HepG2 (cell line): ENCODE data around the gene RASGRP2. TPM values are rescaled to one million over a fixed set of nuclear protein-coding genes. Genes with fewer than 3 reads are reported as not detected.

Source experiments
- ATAC-seq: fragments of 200-7000 bp; cut with Tn5 transposase; 3 replicates; pipeline ENCODE4 v1.9.1; 2020; ENCODE audit warnings: mild to moderate bottlenecking, moderate library complexity
- BruUV-seq: library from RNA; stranded (reverse); fragments of 400-500 nt; replicated peaks from 2 replicates; lab custom pipeline; 2021; lab: Mats Ljungman, UMichigan
- CTCF ChIA-PET: fragments of 300-600 bp; formaldehyde crosslinking; extraction: SDS; loops from one replicate; lab custom pipeline; 2021; ENCODE audit warnings: low total read pairs, inconsistent platforms, low intra/inter-chr PET ratio; lab: Yijun Ruan, JAX
- POLR2A ChIA-PET: fragments of 350-600 bp; sonication (Branson Sonifier 250); formaldehyde crosslinking; loops from one replicate; lab custom pipeline; 2020; ENCODE audit warnings: antibody characterized with exemption, inconsistent platforms; lab: Yijun Ruan, JAX
- DNase-seq: peaks from one replicate; pipeline ENCODE4 v3.0.0-alpha.2; 2015; ENCODE audit warnings: low spot score
- FAIRE-seq: peaks from 3 replicates; lab custom pipeline; 2011; peaks lifted over from hg19 to GRCh38; lab: Jason Lieb, UNC
- H2AFZ ChIP-seq: one replicate; pipeline ENCODE4 v1.6.1; 2011; ENCODE audit warnings: low read length, inconsistent platforms
- H3K27ac ChIP-seq: fragments of 300-600 bp; 3 replicates; pipeline ENCODE4 v1.8.0; 2011; ENCODE audit warnings: mixed run types, mild to moderate bottlenecking, mixed read lengths, low read length, inconsistent platforms; ENCODE audit not compliant: insufficient read depth; ENCODE audit errors: extremely low read length
- H3K27me3 ChIP-seq, 2 experiments: fragments of 200-600 bp in 1 of 2; 2 replicates in 1 of 2; 3 replicates in 1 of 2; pipeline versions ENCODE4 v1.6.0 to v1.8.0; 2011; ENCODE audit warnings: low read length in 2 of 2, mild to moderate bottlenecking in 2 of 2, moderate library complexity in 2 of 2, inconsistent platforms in 1 of 2; ENCODE audit not compliant: insufficient read depth in 2 of 2, control insufficient read depth in 1 of 2
- H3K36me3 ChIP-seq, 2 experiments: fragments of 200-600 bp in 1 of 2; replicated peaks in 1 of 2; 2 replicates in 1 of 2; 3 replicates in 1 of 2; pipeline versions ENCODE4 v1.5.1 to v1.8.0; 2011; ENCODE audit warnings: low read length in 2 of 2, inconsistent platforms in 1 of 2; ENCODE audit not compliant: insufficient read depth in 2 of 2, control insufficient read depth in 1 of 2
- H3K4me1 ChIP-seq: 2 replicates; pipeline ENCODE4 v1.5.1; 2012; ENCODE audit warnings: low read length, inconsistent platforms; ENCODE audit not compliant: insufficient read depth
- H3K4me2 ChIP-seq: 2 replicates; pipeline ENCODE4 v1.6.0; 2011; ENCODE audit warnings: low read depth, low read length, inconsistent platforms
- H3K4me3 ChIP-seq, 3 experiments: fragments of 200-600 bp in 1 of 3; sonication (generic), shearing (Covaris generic) in 1 of 3; replicated peaks in 1 of 3; 2 replicates each; pipeline ENCODE4 v1.5.1; 2011 to 2016; ENCODE audit warnings: low read length in 3 of 3, inconsistent platforms in 2 of 3, low read depth in 2 of 3, mild to moderate bottlenecking in 2 of 3, control low read depth in 1 of 3, mixed read lengths in 1 of 3; ENCODE audit not compliant: insufficient read depth in 1 of 3
- H3K79me2 ChIP-seq: one replicate; pipeline ENCODE4 v1.6.1; 2011; ENCODE audit warnings: low read length, inconsistent platforms; ENCODE audit not compliant: insufficient read depth
- H3K9ac ChIP-seq: 2 replicates; pipeline ENCODE4 v1.6.0; 2011; ENCODE audit warnings: mild to moderate bottlenecking, low read depth, low read length, inconsistent platforms; ENCODE audit not compliant: insufficient read depth
- H3K9me3 ChIP-seq: 2 replicates; pipeline ENCODE4 v1.5.1; 2012; ENCODE audit warnings: mild to moderate bottlenecking, low read length
- H4K20me1 ChIP-seq: 2 replicates; pipeline ENCODE4 v1.6.0; 2011; ENCODE audit warnings: inconsistent platforms, mild to moderate bottlenecking, low read length, moderate library complexity; ENCODE audit not compliant: insufficient read depth
- FIP1L1 ChIP-seq: fragments of 200-400 bp; formaldehyde crosslinking; IDR thresholded peaks from 2 replicates; pipeline ENCODE4 v1.6.1; 2018; ENCODE audit warnings: low read depth, mild to moderate bottlenecking, low read length, moderate library complexity, borderline replicate concordance; ENCODE audit not compliant: insufficient read depth
- HOXA5 ChIP-seq: sonication (generic); formaldehyde crosslinking; IDR thresholded peaks from 2 replicates; pipeline ENCODE4 v1.4.0; 2020; ENCODE audit warnings: missing genetic modification reagents
- LCORL ChIP-seq, 2 experiments: fragments of 450-650 bp in 1 of 2; sonication (generic) in 1 of 2; formaldehyde crosslinking in 1 of 2; IDR thresholded peaks; 2 replicates each; pipeline versions ENCODE4 v1.5.0 to v1.6.1; 2017 to 2020; ENCODE audit warnings: antibody characterized with exemption in 1 of 2, missing genetic modification reagents in 1 of 2
- ZKSCAN1 ChIP-seq: fragments of 150-350 bp; IDR thresholded peaks from 2 replicates; pipeline ENCODE4 v1.6.1; 2014; ENCODE audit warnings: low read length
- ZNF547 ChIP-seq: sonication (generic); formaldehyde crosslinking; IDR thresholded peaks from 2 replicates; pipeline ENCODE4 v1.5.1; 2020; ENCODE audit warnings: mild to moderate bottlenecking, missing genetic modification reagents
- ZNF772 ChIP-seq: sonication (generic); formaldehyde crosslinking; IDR thresholded peaks from 2 replicates; pipeline ENCODE4 v1.5.0; 2020; ENCODE audit warnings: mild to moderate bottlenecking, missing genetic modification reagents
- ZSCAN12 ChIP-seq: sonication (generic); formaldehyde crosslinking; IDR thresholded peaks from 2 replicates; pipeline ENCODE4 v1.9.0; 2021; ENCODE audit warnings: mild to moderate bottlenecking, missing genetic modification reagents
- WGBS: methylation state at CpG from one replicate; pipeline ENCODE4 v1.1.6; 2017; ENCODE audit warnings: low lambda C conversion rate; 5-methylcytosine and 5-hydroxymethylcytosine counted together
- in situ Hi-C: cut with HindIII; loops from 2 replicates; pipeline ENCODE4 v1.10.0; 2017; ENCODE audit warnings: low pct_unique_long_range_greater_than_20kb; ENCODE audit not compliant: extremely low pct_ligation_motif_present
- intact Hi-C: fragments of 100-400 bp; cut with micrococcal nuclease; formaldehyde crosslinking; loops from one replicate; pipeline ENCODE4 v1.10.0; 2022; ENCODE audit not compliant: unreplicated experiment
- polyA plus RNA-seq, 8 experiments: library from polyadenylated mRNA; depleted of rRNA in 3 of 8; stranded (reverse) in 7 of 8; unstranded in 1 of 8; fragments of >200 nt; fragmentation: Illumina TruSeq in 4 of 8; extraction: Trizol in 4 of 8; gene quantifications; 2 replicates each; pipeline versions ENCODE4 v1.2.1 to v1.2.3, GENCODE V29; 2011 to 2016; ENCODE audit warnings: low read depth in 4 of 8, missing spikeins in 1 of 8, mixed read lengths in 1 of 8; ENCODE audit not compliant: insufficient read depth in 1 of 8
- total RNA-seq, 5 experiments: library from RNA; depleted of rRNA; stranded (reverse); fragments of >200 nt; fragmentation: Illumina TruSeq; extraction: Trizol; gene quantifications; 2 replicates each; pipeline ENCODE4 v1.2.3, GENCODE V29; 2016; ENCODE audit warnings: low read depth in 1 of 5
- TF ChIP-seq, protein P1 (sequence below): sonication (generic); formaldehyde crosslinking; IDR thresholded peaks from 2 replicates; pipeline ENCODE4 v1.4.0; 2020; ENCODE audit warnings: missing genetic modification reagents
- TF ChIP-seq, protein P2 (sequence below): sonication (generic); formaldehyde crosslinking; IDR thresholded peaks from 2 replicates; pipeline ENCODE4 v1.5.0; 2020; ENCODE audit warnings: missing genetic modification reagents
- TF ChIP-seq, protein P3 (sequence below): IDR thresholded peaks from 2 replicates; pipeline ENCODE4 v1.6.1; 2016; ENCODE audit warnings: missing compliant biosample characterization, missing genetic modification reagents, borderline replicate concordance
- TF ChIP-seq, protein P4 (sequence below): sonication (generic); formaldehyde crosslinking; IDR thresholded peaks from 2 replicates; pipeline ENCODE4 v1.8.0; 2022; ENCODE audit warnings: missing genetic modification reagents, low read depth, mild to moderate bottlenecking, borderline replicate concordance

RASGRP2 gene
- total and polyA plus RNA-seq, 2 of the 13 experiments (the other 11 are each of a cell fraction or from before 2014, with no cell fraction given): 0.61 TPM; not detected in 1

DNA sequence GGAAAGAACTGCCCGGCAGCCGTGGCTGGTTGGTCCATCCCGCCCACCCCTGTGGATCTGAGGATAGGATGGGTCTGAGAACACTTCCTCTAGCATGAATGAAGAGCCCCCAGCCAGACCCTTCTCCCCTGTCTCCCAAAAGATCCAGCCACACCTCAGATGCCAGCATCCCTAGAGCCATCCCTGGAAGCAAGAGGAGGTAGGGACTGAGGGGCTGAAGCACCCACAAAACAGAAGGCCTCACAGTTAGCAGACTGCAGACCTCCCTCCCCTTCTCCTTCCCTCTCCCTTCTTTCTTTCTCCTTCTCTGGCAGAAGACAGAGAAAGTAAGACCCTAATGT, 22.6 kb downstream of the RASGRP2 start:
- in situ Hi-C loops: no loop called here
- FAIRE-seq (no peak), ATAC-seq (no peak), DNase-seq (no peak)
- CTCF ChIA-PET: no interaction called here
- Histone ChIP-seq H3K27ac (no peak overlapping the region), H3K4me2 (no peak overlapping the region), H3K4me1 (peaks cover 31% of the 10 kb centered on the region), H3K9me3 (no peaks in the 10 kb centered on the region), H3K79me2 (no peaks in the 10 kb centered on the region), H3K4me3 (no peak overlapping the region), H3K36me3 (no peaks in the 10 kb centered on the region), H2AFZ (no peak overlapping the region), H3K27me3 (peaks cover 3 to 52% of the 10 kb centered on the region in 2 experiments; a peak in 4 of 5 replicates), H4K20me1 (no peaks in the 10 kb centered on the region), H3K9ac (no peak overlapping the region)
- TF ChIP-seq, protein P1, sequence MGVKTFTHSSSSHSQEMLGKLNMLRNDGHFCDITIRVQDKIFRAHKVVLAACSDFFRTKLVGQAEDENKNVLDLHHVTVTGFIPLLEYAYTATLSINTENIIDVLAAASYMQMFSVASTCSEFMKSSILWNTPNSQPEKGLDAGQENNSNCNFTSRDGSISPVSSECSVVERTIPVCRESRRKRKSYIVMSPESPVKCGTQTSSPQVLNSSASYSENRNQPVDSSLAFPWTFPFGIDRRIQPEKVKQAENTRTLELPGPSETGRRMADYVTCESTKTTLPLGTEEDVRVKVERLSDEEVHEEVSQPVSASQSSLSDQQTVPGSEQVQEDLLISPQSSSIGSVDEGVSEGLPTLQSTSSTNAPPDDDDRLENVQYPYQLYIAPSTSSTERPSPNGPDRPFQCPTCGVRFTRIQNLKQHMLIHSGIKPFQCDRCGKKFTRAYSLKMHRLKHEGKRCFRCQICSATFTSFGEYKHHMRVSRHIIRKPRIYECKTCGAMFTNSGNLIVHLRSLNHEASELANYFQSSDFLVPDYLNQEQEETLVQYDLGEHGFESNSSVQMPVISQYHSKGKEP (CRISPR knock-in tag): no peak
- TF ChIP-seq, protein P2, sequence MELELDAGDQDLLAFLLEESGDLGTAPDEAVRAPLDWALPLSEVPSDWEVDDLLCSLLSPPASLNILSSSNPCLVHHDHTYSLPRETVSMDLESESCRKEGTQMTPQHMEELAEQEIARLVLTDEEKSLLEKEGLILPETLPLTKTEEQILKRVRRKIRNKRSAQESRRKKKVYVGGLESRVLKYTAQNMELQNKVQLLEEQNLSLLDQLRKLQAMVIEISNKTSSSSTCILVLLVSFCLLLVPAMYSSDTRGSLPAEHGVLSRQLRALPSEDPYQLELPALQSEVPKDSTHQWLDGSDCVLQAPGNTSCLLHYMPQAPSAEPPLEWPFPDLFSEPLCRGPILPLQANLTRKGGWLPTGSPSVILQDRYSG (CRISPR knock-in tag): no peak
- TF ChIP-seq, protein P3, sequence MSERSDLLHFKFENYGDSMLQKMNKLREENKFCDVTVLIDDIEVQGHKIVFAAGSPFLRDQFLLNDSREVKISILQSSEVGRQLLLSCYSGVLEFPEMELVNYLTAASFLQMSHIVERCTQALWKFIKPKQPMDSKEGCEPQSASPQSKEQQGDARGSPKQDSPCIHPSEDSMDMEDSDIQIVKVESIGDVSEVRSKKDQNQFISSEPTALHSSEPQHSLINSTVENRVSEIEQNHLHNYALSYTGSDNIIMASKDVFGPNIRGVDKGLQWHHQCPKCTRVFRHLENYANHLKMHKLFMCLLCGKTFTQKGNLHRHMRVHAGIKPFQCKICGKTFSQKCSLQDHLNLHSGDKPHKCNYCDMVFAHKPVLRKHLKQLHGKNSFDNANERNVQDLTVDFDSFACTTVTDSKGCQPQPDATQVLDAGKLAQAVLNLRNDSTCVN (CRISPR knock-in tag): no peak
- TF ChIP-seq ZSCAN12 (CRISPR knock-in tag): no peak
- TF ChIP-seq ZKSCAN1: no peak
- TF ChIP-seq ZNF772 (CRISPR knock-in tag): no peak
- TF ChIP-seq HOXA5 (CRISPR knock-in tag): no peak
- no peak for TF ChIP-seq LCORL (IDR thresholded peaks at IDR 0.05)
- no peak for TF ChIP-seq LCORL (CRISPR knock-in tag; IDR thresholded peaks at IDR 0.05)
- TF ChIP-seq ZNF547: no peak
- TF ChIP-seq FIP1L1: no peak
- TF ChIP-seq, protein P4, sequence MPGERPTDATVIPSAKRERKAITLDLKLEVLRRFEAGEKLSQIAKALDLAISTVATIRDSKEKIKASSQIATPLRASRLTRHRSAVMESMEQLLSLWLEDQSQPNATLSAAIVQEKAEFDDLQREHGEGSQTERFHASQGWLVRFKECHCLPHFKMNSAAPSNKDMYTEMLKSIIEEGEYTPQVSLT: no peak
- intact Hi-C loops: no loop called here
- WGBS: no CpG with 5 or more reads among the region's 3 CpGs
- POLR2A ChIA-PET: no interaction called here
- no TSS peak for BruUV-seq
